ENCODE results near the gene UFD1. TPM values are rescaled to one million over a fixed set of nuclear protein-coding genes. Genes with fewer than 3 reads are reported as not detected.

Gene UFD1
- total RNA-seq, 1 experiment from 2014 or later, result 57.9 TPM

DNA sequence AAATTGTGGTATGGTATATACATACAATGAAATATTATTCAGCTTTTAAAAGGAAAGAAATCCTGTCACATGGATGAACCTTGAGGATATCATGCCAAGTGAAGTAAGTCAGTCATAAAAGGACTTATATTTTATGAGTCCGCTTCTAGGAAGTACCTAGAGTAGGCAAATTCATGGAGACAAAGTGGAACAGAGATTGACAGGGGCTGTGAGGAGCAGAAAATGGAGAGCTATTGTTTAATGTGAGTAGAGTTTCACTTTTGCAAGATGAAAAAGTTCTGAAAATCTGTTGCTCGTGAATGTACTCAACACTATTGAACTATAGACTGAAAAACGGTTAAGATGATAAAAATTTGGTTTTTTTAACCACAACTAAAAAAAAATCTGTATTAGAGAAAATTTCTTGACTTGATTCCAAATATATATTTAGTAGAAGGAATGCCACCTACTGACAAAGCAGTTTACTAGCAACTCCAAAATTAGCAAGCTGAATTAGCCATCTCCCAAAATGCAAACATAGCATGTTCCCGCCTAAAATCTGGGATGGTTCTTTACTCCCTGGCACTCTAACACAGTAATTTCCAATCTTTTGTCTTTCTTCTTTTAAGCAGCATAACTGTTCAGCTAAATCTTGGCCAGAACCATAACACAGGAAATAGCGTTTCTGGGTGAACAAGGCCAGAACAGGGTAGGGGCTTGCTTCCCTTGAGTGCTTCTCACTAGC is 1.5 kb downstream of the UFD1 start (continued):
- TF ChIP-seq, protein P1, sequence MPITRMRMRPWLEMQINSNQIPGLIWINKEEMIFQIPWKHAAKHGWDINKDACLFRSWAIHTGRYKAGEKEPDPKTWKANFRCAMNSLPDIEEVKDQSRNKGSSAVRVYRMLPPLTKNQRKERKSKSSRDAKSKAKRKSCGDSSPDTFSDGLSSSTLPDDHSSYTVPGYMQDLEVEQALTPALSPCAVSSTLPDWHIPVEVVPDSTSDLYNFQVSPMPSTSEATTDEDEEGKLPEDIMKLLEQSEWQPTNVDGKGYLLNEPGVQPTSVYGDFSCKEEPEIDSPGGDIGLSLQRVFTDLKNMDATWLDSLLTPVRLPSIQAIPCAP (CRISPR knock-in tag; IDR thresholded peaks at IDR 0.05), result no peak
- TF ChIP-seq RORB (CRISPR knock-in tag; IDR thresholded peaks at IDR 0.05) (no peak), NFE2L1 (CRISPR knock-in tag; IDR thresholded peaks at IDR 0.05) (no peak), ZNF671 (CRISPR knock-in tag; IDR thresholded peaks at IDR 0.05) (no peak), SP1 (CRISPR knock-in tag; conservative IDR thresholded peaks at IDR 0.05) (no peak), TP53 (CRISPR knock-in tag; IDR thresholded peaks at IDR 0.05) (no peak)
- TF ChIP-seq, protein P2, sequence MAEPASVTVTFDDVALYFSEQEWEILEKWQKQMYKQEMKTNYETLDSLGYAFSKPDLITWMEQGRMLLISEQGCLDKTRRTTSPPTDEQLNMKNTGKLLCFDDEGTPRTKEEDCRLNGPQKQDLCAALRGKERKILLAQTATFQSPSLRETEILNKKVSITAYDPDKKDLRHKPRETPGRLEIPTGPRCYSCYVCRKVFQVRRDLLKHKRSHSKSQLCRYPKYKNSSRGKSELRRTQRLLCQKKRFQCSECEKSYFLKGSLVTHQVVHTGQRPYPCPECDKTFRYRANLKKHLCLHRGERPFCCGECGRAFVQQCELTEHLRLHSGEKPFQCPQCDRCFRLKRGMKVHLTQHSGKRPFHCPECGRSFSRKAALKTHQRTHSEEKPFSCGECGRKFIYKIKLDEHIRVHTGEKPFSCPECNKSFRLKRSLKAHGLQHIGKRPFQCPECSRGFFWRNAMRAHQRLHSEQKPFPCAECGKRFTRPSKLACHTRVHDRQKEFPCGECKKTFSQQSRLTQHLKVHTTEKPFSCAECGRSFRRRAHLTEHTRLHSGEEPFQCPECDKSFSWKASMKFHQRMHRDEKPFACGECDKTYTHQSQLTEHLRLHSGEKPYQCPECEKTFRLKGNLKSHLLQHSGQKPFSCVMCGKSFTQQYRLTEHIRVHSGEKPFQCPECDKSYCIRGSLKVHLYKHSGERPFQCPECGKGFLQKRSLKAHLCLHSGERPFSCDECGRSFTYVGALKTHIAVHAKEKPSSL (CRISPR knock-in tag; conservative IDR thresholded peaks at IDR 0.05), result no peak

GRCh38 chr22:19476023-19476422 is 3.0 kb downstream of the UFD1 start:
- no peak for TF ChIP-seq NFYB (CRISPR knock-in tag; conservative IDR thresholded peaks at IDR 0.05; ENCODE audit: low read depth)
- TF ChIP-seq, protein P1 (CRISPR knock-in tag; IDR thresholded peaks at IDR 0.05), result no peak
- no peak for TF ChIP-seq RORB (CRISPR knock-in tag; IDR thresholded peaks at IDR 0.05)
- TF ChIP-seq HMGA2 (CRISPR knock-in tag; IDR thresholded peaks at IDR 0.05), result no peak
- TF ChIP-seq, protein P2 (CRISPR knock-in tag; conservative IDR thresholded peaks at IDR 0.05), result no peak
- no peak for TF ChIP-seq NR1H2 (CRISPR knock-in tag; IDR thresholded peaks at IDR 0.05)
- TF ChIP-seq NR3C1 (CRISPR knock-in tag; conservative IDR thresholded peaks at IDR 0.05; ENCODE audit: low read depth), result no peak
- no peak for TF ChIP-seq ZNF219 (CRISPR knock-in tag; IDR thresholded peaks at IDR 0.05; ENCODE audit: borderline replicate concordance)
- TF ChIP-seq FOXJ3 (CRISPR knock-in tag; IDR thresholded peaks at IDR 0.05; ENCODE audit: borderline replicate concordance), result no peak
- TF ChIP-seq ZNF232 (CRISPR knock-in tag; IDR thresholded peaks at IDR 0.05), result no peak
- TF ChIP-seq, protein P3, sequence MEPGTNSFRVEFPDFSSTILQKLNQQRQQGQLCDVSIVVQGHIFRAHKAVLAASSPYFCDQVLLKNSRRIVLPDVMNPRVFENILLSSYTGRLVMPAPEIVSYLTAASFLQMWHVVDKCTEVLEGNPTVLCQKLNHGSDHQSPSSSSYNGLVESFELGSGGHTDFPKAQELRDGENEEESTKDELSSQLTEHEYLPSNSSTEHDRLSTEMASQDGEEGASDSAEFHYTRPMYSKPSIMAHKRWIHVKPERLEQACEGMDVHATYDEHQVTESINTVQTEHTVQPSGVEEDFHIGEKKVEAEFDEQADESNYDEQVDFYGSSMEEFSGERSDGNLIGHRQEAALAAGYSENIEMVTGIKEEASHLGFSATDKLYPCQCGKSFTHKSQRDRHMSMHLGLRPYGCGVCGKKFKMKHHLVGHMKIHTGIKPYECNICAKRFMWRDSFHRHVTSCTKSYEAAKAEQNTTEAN (CRISPR knock-in tag; IDR thresholded peaks at IDR 0.05), result no peak
- TF ChIP-seq TEAD1 (CRISPR knock-in tag; IDR thresholded peaks at IDR 0.05), result no peak
- no peak for TF ChIP-seq ZNF423 (CRISPR knock-in tag; IDR thresholded peaks at IDR 0.05)
- no peak for TF ChIP-seq GTF2I (CRISPR knock-in tag; conservative IDR thresholded peaks at IDR 0.05)
- no peak for TF ChIP-seq E2F4 (CRISPR knock-in tag; IDR thresholded peaks at IDR 0.05; ENCODE audit: borderline replicate concordance, low read depth)
- TF ChIP-seq, protein P4, sequence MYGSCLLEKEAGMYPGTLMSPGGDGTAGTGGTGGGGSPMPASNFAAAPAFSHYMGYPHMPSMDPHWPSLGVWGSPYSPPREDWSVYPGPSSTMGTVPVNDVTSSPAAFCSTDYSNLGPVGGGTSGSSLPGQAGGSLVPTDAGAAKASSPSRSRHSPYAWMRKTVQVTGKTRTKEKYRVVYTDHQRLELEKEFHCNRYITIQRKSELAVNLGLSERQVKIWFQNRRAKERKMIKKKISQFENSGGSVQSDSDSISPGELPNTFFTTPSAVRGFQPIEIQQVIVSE (CRISPR knock-in tag; IDR thresholded peaks at IDR 0.05; ENCODE audit: borderline replicate concordance), result no peak
- TF ChIP-seq, protein P5, sequence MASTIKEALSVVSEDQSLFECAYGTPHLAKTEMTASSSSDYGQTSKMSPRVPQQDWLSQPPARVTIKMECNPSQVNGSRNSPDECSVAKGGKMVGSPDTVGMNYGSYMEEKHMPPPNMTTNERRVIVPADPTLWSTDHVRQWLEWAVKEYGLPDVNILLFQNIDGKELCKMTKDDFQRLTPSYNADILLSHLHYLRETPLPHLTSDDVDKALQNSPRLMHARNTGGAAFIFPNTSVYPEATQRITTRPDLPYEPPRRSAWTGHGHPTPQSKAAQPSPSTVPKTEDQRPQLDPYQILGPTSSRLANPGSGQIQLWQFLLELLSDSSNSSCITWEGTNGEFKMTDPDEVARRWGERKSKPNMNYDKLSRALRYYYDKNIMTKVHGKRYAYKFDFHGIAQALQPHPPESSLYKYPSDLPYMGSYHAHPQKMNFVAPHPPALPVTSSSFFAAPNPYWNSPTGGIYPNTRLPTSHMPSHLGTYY (CRISPR knock-in tag; IDR thresholded peaks at IDR 0.05), result no peak
- no peak for TF ChIP-seq ATF1 (CRISPR knock-in tag; IDR thresholded peaks at IDR 0.05)
- DNase-seq (ENCODE audit: low spot score), result no peak
- no peak for ATAC-seq
- no peak overlapping the region for H3K4me3 Mint-ChIP-seq
- CTCF ChIA-PET, result no interaction called here
- H3K4me1 Mint-ChIP-seq, result peaks cover 23% of the 10 kb centered on the region
- H3K9me3 Mint-ChIP-seq, result no peaks in the 10 kb centered on the region
- POLR2A ChIA-PET, result no interaction called here
- peaks cover 20% of the 10 kb centered on the region for H3K36me3 Mint-ChIP-seq
- no peaks in the 10 kb centered on the region for H3K27me3 Mint-ChIP-seq (ENCODE audit: low read depth)
- H3K27ac Mint-ChIP-seq, result no peak overlapping the region; the same call in 1 of the 2 replicates
